ENCODE measurements around the gene ALDH2. TPM values are rescaled to one million over a fixed set of nuclear protein-coding genes. Genes with fewer than 3 reads are reported as not detected.
"Not testable (repeated sequence)": the region's sequence is repeated elsewhere in the genome, so short reads cannot be mapped to it uniquely, and the experiment has no call there.

Gene ALDH2
- total RNA-seq, result 10 to 100 TPM; 48.8 to 57.3 TPM

DNA sequence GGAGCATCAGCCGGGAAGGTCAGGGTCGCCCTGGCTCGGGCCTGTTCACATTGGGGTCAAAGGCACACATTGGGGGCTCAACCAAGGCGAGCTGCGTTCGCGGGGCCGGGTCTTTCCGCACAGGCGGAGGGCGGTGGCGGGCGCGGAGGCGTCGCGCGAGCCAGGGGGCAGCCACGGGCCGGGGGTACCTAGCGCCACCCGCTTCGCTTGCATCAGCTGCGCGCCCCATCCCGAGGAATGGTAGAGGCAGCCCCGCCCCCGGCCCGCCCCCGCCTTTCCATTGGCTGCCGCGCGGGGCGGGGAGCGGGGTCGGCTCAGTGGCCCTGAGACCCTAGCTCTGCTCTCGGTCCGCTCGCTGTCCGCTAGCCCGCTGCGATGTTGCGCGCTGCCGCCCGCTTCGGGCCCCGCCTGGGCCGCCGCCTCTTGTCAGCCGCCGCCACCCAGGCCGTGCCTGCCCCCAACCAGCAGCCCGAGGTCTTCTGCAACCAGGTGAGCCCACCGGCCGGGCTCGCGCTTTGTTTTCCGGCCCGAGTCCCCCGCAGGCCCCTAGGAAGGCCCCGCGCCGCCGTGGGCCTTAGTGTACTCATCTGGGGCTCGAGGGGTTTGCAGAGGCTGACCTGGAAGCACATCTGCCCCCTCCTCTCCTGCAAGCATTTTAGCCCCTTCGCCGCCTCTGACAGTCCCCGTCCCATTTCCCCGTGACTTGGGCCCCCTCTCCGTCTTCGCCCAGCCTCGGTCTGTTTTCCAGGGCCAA is at the start of gene ALDH2:
Gene ALDH2, plus strand, starts transcription at position 326 of the 754 bp plus-strand sequence. Its CDS starts 50 bp downstream, at position 376.
- Histone ChIP-seq H3K27ac (peak within 1 kb of the TSS; percentile 77 to 87 (median 81)), H3K4me1 (peaks cover 42% of the 10 kb centered on the region), H3K27me3 (no peaks in the 10 kb centered on the region), H3K4me3 (peak within 1 kb of the TSS; percentile 32 to 44), H3K36me3 (replicated peaks in 1 of 2; ENCODE audit: insufficient read depth in 1 of 2, low read depth in 2 of 2) (no peaks in the 10 kb centered on the region), H3K9me3 (no peaks in the 10 kb centered on the region)
- 1% methylated on average over 14 to 71 of the region's 73 CpGs for WGBS, 2 donors
- intact Hi-C loops (cut with DNase I), result no loop called here
- DNase-seq (peak; percentile 68 to 83 (median 80)), ATAC-seq (peak; percentile 94)
- TF ChIP-seq, protein P1, sequence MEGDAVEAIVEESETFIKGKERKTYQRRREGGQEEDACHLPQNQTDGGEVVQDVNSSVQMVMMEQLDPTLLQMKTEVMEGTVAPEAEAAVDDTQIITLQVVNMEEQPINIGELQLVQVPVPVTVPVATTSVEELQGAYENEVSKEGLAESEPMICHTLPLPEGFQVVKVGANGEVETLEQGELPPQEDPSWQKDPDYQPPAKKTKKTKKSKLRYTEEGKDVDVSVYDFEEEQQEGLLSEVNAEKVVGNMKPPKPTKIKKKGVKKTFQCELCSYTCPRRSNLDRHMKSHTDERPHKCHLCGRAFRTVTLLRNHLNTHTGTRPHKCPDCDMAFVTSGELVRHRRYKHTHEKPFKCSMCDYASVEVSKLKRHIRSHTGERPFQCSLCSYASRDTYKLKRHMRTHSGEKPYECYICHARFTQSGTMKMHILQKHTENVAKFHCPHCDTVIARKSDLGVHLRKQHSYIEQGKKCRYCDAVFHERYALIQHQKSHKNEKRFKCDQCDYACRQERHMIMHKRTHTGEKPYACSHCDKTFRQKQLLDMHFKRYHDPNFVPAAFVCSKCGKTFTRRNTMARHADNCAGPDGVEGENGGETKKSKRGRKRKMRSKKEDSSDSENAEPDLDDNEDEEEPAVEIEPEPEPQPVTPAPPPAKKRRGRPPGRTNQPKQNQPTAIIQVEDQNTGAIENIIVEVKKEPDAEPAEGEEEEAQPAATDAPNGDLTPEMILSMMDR (IDR thresholded peaks at IDR 0.05), result peak in 1 of 7 experiments; percentile 25
- TF ChIP-seq POLR2A (IDR thresholded peaks at IDR 0.05), result peak; percentile 69 to 81 (median 70)

DNA sequence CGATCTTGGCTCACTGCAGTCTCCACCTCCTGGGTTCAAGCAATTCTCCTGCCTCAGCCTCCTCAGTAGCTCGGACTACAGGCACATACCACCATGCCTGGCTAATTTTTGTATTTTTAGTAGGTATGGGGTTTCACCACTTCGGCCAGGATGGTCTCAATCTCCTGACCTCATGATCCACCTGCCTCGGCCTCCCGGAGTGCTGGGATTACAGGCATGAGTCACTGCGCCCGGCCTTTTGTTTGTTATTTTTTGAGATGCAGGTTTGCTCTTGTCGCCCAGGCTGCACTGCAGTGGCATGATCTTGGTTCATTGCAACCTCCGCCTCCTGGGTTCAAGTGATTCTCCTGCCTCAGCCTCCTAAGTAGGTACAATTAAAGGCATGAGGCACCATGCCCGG is 47.4 kb upstream of the ALDH2 start:
- ATAC-seq; H3K9me3 ChIP-seq; H3K27me3 ChIP-seq; H3K27ac ChIP-seq; H3K4me3 ChIP-seq; DNase-seq; H3K4me1 ChIP-seq; intact Hi-C loops (cut with DNase I): not testable (repeated sequence)
- H3K36me3 ChIP-seq (replicated peaks in 1 of 2; ENCODE audit: insufficient read depth in 1 of 2, low read depth in 2 of 2), result peaks cover 8 to 11% of the 10 kb centered on the region in 2 donors
- WGBS, 2 donors, result 90 to 94% methylated on average over 10 of the region's 10 CpGs

DNA sequence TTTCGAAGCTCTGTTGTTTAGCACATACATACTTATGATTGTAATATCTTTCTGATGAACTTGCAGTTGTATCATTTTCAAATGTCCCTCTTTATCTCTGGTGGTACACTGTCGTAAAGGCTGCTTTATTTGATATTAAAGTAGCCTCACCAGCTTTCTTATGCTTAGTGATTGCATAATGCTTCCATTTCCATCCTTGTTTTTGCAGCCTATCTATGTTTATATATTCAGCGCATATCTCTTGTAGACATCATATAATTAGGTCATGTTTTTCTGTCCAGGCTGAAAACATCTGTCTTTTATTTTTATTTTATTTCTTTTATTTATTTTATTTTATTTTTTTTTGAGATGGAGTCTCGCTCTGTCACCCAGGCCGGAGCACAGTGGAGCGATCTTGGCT is 46.3 kb upstream of the ALDH2 start:
- no peak for DNase-seq
- intact Hi-C loops (cut with DNase I), result no loop called here
- H3K4me1 ChIP-seq, result no peaks in the 10 kb centered on the region
- no peak for ATAC-seq
- H3K27me3 ChIP-seq, result no peaks in the 10 kb centered on the region
- no peak overlapping the region for H3K4me3 ChIP-seq
- TF ChIP-seq, protein P1 (IDR thresholded peaks at IDR 0.05), result no peak
- no peak for TF ChIP-seq POLR2A (IDR thresholded peaks at IDR 0.05)
- H3K36me3 ChIP-seq (replicated peaks in 1 of 2; ENCODE audit: insufficient read depth in 1 of 2, low read depth in 2 of 2), result peaks cover 8 to 11% of the 10 kb centered on the region in 2 donors
- no peaks in the 10 kb centered on the region for H3K9me3 ChIP-seq
- no peak overlapping the region for H3K27ac ChIP-seq
- 93 to 98% methylated on average over 6 of the region's 6 CpGs for WGBS, 2 donors

DNA sequence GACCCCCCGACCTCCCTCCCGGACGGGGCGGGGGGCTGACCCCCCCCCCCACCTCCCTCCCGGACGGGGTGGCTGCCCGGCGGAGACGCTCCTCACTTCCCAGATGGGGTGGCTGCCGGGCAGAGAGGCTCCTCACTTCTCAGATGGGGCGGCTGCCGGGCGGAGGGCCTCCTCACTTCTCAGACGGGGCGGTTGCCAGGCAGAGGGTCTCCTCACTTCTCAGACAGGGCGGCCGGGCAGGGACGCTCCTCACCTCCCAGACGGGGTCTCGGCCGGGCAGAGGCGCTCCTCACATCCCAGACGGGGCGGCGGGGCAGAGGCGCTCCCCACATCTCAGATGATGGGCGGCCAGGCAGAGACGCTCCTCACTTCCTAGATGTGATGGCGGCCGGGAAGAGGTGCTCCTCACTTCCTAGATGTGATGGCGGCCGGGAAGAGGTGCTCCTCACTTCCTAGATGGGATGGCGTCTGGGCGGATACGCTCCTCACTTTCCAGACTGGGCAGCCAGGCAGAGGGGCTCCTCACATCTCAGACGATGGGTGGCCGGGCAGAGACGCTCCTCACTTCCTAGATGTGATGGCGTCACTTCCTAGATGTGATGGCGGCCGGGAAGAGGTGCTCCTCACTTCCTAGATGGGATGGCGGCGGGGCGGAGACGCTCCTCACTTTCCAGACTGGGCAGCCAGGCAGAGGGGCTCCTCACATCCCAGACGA is 42.9 kb upstream of the ALDH2 start:
- ATAC-seq; H3K4me3 ChIP-seq; H3K27me3 ChIP-seq; intact Hi-C loops (cut with DNase I); H3K36me3 ChIP-seq (replicated peaks in 1 of 2; ENCODE audit: insufficient read depth in 1 of 2, low read depth in 2 of 2); DNase-seq; H3K4me1 ChIP-seq; H3K9me3 ChIP-seq; H3K27ac ChIP-seq: not testable (repeated sequence)
- WGBS, 2 donors, result 93 to 97% methylated on average over 3 to 16 of the region's 46 CpGs

DNA sequence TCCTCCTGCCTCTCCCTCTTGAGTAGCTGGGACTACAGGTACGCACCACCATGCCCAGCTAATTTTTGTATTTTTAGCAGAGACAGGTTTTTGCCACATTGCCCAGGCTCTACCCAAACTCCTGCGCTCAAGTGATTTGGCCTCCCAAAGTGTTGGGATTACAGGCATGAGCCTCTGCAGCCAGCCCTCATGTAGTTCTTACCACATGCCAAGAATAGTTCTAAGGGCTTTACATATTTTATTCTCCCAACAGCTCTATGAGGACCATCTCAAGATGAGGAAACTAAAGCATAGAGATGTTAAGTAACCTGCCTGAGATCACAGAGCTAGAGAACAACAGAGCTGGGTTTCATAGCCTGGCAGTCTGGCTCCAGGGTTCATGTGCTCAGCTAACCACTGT is 37.9 kb upstream of the ALDH2 start:
- Histone ChIP-seq H3K4me3 (no peak overlapping the region), H3K36me3 (replicated peaks in 1 of 2; ENCODE audit: insufficient read depth in 1 of 2, low read depth in 2 of 2) (peaks cover 0 to 2% of the 10 kb centered on the region in 2 donors), H3K27ac (no peak overlapping the region), H3K27me3 (no peaks in the 10 kb centered on the region), H3K4me1 (no peaks in the 10 kb centered on the region), H3K9me3 (no peaks in the 10 kb centered on the region)
- no peak for TF ChIP-seq POLR2A (IDR thresholded peaks at IDR 0.05)
- TF ChIP-seq, protein P1 (IDR thresholded peaks at IDR 0.05), result no peak
- no peak for DNase-seq
- intact Hi-C loops (cut with DNase I), result no loop called here
- ATAC-seq, result no peak
- 97 to 100% methylated on average over 2 of the region's 2 CpGs for WGBS, 2 donors
